Gastroesophageal sphincter (tissue), 4 donors: ENCODE data around the gene CHCHD6. TPM values are rescaled to one million over a fixed set of nuclear protein-coding genes. Genes with fewer than 3 reads are reported as not detected.
A peak's percentile ranks its signal among the peaks of the same experiment; 100 is the strongest.

Experiments
- ATAC-seq: fragments of 150-250 bp; one replicate; pipeline ENCODE4 v1.9.1; 2016; ENCODE audit warnings: mild to moderate bottlenecking, moderate library complexity
- H3K27ac ChIP-seq, 4 donors: fragments of 200-600 bp; sonication (generic) in 3 of 4; 1 replicate in 3 of 4; 2 replicates in 1 of 4; pipeline ENCODE4 v1.5.1; 2016 to 2019
- H3K27me3 ChIP-seq: fragments of 200-600 bp; sonication (generic); one replicate; pipeline ENCODE4 v1.5.1; 2019
- H3K36me3 ChIP-seq, 2 donors: fragments of 200-600 bp; sonication (generic); one replicate each; pipeline ENCODE4 v1.5.1; 2019; ENCODE audit warnings: control low read depth in 1 of 2
- H3K4me1 ChIP-seq, 3 donors: fragments of 200-600 bp; sonication (generic); 1 replicate in 2 of 3; 2 replicates in 1 of 3; pipeline ENCODE4 v1.5.1; 2016 to 2019; ENCODE audit warnings: control low read depth in 2 of 3
- H3K4me3 ChIP-seq, 2 donors: fragments of 200-600 bp; sonication (generic); one replicate each; pipeline ENCODE4 v1.5.1; 2019; ENCODE audit warnings: mild to moderate bottlenecking in 1 of 2, moderate library complexity in 1 of 2
- H3K9me3 ChIP-seq, 3 donors: fragments of 200-600 bp; sonication (generic); one replicate each; pipeline ENCODE4 v1.5.1; 2017 to 2019; ENCODE audit warnings: control low read depth in 2 of 3
- EP300 ChIP-seq: sonication (generic); formaldehyde crosslinking; IDR thresholded peaks from one replicate; pipeline ENCODE4 v1.6.1; 2017; ENCODE audit warnings: antibody characterized with exemption, mild to moderate bottlenecking
- POLR2A ChIP-seq, 2 donors: fragments of 450-650 bp; IDR thresholded peaks; one replicate each; pipeline ENCODE4 v1.6.1; 2017; ENCODE audit warnings: antibody characterized with exemption in 2 of 2, mild to moderate bottlenecking in 2 of 2, moderate library complexity in 1 of 2
- POLR2AphosphoS5 ChIP-seq: sonication (generic); formaldehyde crosslinking; IDR thresholded peaks from one replicate; pipeline ENCODE4 v1.6.1; 2017; ENCODE audit warnings: antibody characterized with exemption
- WGBS, 2 donors: methylation state at CpG; one replicate each; pipeline ENCODE4 v1.1.5; 2018; ENCODE audit warnings: low coverage in 1 of 2; 5-methylcytosine and 5-hydroxymethylcytosine counted together
- total RNA-seq, 4 donors: library from RNA; depleted of rRNA; stranded (reverse); fragments of >200 nt; gene quantifications; one replicate each; pipeline ENCODE4 v1.1.0, GENCODE V29; 2016
- TF ChIP-seq, protein P1 (sequence below), 4 experiments: fragments of 200-600 bp in 2 of 4; fragments of 450-650 bp in 2 of 4; sonication (generic) in 1 of 4; IDR thresholded peaks; one replicate each; pipeline ENCODE4 v1.5.1; 2017 to 2019; ENCODE audit warnings: antibody characterized with exemption in 4 of 4, mild to moderate bottlenecking in 2 of 4, moderate library complexity in 2 of 4

Gene CHCHD6
- total RNA-seq, 4 donors from 2014 or later: 8.5 to 37.2 (median 15.2) TPM

DNA sequence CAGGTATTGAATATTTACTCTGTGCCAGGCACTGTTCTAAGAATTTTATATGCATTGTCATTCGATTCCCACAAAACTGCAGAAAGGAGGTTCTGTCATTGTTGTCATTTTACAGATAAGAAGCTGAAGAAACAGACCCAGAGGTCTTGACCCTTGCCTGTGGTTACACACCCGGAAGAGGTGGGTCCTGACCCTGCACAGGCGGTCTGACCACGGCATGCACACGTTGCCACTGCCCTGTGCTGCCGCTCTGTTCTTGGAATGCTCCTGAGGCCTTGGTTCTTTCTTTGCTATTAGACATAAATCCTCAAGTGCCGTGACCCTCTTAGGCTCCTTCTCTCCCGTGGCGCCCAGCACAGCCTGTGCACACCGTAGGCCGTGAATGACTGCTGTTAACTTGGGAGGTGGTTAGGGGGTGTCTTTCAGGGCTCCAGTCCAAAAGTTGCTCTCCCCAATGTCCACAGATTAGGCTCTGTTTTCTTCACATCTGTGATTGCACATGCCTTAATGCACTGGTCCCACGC is 204.8 kb downstream of the CHCHD6 start:
- no peak for ATAC-seq
- TF ChIP-seq POLR2AphosphoS5 (no peak), EP300 (no peak), POLR2A (IDR thresholded peaks at IDR 0.05) (no peak)
- TF ChIP-seq, protein P1, sequence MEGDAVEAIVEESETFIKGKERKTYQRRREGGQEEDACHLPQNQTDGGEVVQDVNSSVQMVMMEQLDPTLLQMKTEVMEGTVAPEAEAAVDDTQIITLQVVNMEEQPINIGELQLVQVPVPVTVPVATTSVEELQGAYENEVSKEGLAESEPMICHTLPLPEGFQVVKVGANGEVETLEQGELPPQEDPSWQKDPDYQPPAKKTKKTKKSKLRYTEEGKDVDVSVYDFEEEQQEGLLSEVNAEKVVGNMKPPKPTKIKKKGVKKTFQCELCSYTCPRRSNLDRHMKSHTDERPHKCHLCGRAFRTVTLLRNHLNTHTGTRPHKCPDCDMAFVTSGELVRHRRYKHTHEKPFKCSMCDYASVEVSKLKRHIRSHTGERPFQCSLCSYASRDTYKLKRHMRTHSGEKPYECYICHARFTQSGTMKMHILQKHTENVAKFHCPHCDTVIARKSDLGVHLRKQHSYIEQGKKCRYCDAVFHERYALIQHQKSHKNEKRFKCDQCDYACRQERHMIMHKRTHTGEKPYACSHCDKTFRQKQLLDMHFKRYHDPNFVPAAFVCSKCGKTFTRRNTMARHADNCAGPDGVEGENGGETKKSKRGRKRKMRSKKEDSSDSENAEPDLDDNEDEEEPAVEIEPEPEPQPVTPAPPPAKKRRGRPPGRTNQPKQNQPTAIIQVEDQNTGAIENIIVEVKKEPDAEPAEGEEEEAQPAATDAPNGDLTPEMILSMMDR (IDR thresholded peaks at IDR 0.05): no peak
- Histone ChIP-seq H3K27me3 (no peaks in the 10 kb centered on the region), H3K4me3 (no peak overlapping the region), H3K27ac (no peak overlapping the region), H3K9me3 (no peaks in the 10 kb centered on the region), H3K36me3 (no peaks in the 10 kb centered on the region), H3K4me1 (peaks cover 0 to 6% (median 0%) of the 10 kb centered on the region in 3 donors)
- 86 to 88% methylated on average over 7 to 12 of the region's 12 CpGs for WGBS, 2 donors

GRCh38 chr3:126910231-126910630 is 206.2 kb downstream of the CHCHD6 start:
- TF ChIP-seq, protein P1 (IDR thresholded peaks at IDR 0.05): no peak
- TF ChIP-seq EP300: no peak
- no peak for TF ChIP-seq POLR2AphosphoS5
- TF ChIP-seq POLR2A (IDR thresholded peaks at IDR 0.05): no peak
- H3K27me3 ChIP-seq: no peaks in the 10 kb centered on the region
- no peak overlapping the region for H3K27ac ChIP-seq
- 96 to 100% methylated on average over 2 to 3 of the region's 3 CpGs for WGBS, 2 donors
- ATAC-seq: no peak
- peaks cover 0 to 6% (median 0%) of the 10 kb centered on the region in 3 donors for H3K4me1 ChIP-seq
- H3K36me3 ChIP-seq: peaks cover 0 to 10% of the 10 kb centered on the region in 2 donors
- H3K9me3 ChIP-seq: no peaks in the 10 kb centered on the region
- H3K4me3 ChIP-seq: no peak overlapping the region

DNA sequence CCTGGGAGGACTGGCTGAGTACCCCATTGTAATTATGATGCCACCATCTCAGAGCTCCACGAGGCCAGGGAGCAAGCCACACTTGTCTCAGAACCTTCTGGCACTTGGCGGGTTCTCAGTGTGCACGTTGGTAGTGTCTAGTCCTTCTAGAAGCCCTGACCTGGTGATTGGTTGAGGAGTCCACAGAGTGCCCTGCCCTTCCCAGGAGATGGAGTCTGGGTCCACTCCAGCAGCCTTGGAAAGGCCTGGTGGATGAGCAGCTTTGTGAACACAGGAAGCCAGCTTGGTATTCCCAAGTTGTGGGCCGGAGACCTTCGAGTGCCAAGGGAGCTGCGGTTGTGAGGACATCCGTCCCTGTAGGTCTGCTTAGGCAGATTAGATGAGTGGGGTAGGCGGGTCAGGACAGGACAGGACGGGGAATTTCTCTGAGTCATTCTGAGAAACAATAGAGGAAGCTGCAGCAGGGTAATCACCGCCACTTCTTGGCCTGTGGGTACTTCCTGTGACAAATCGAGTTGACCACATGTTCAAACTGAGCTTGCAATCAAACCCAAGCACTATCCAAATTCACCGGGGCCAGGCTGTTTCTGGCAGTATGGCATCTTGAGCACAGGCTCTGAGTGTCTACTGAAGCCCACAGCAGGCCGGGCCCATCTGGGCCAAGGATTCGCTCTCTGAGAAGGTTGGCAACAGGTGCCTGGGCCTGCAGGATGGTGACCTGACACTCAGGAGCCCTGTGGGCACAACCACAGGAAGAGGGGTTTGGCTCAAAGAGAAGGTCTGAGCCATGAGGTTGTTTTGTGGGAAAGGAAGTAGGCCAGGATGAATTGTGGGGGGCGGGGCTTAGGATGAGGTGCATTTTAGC is 207.4 kb downstream of the CHCHD6 start:
- TF ChIP-seq, protein P1 (IDR thresholded peaks at IDR 0.05): no peak
- no peak for TF ChIP-seq EP300
- TF ChIP-seq POLR2A (IDR thresholded peaks at IDR 0.05): no peak
- TF ChIP-seq POLR2AphosphoS5: no peak
- ATAC-seq: peak; percentile 85
- Histone ChIP-seq H3K27me3 (no peaks in the 10 kb centered on the region), H3K36me3 (peaks cover 0 to 18% of the 10 kb centered on the region in 2 donors), H3K9me3 (no peaks in the 10 kb centered on the region), H3K27ac (no peak overlapping the region), H3K4me1 (peaks cover 0 to 6% (median 0%) of the 10 kb centered on the region in 3 donors), H3K4me3 (no peak overlapping the region)
- WGBS, 2 donors: 70 to 90% methylated on average over 2 of the region's 15 CpGs

DNA sequence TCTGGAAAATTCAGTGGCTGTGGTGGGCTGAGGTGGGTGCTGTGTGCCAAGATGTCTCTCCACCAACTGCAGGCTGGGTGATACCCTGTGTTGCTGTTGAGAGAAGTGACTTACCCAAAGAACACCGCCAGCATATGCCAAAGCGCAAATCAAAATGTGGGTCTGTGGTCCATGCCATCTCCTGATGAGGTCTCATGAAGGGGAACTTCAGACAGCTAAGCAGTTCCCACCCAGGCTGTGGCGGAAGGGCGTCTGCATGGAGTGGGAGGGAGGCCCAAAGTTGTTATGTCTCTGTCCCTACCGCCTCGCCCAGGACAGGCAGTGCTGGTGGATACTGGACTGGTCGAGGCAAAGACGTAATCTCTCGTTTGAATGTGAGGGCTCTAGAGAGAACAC is 208.0 kb downstream of the CHCHD6 start:
- Histone ChIP-seq H3K4me1 (peaks cover 0 to 6% (median 0%) of the 10 kb centered on the region in 3 donors), H3K9me3 (no peaks in the 10 kb centered on the region), H3K36me3 (peaks cover 0 to 23% of the 10 kb centered on the region in 2 donors), H3K27ac (no peak overlapping the region), H3K4me3 (no peak overlapping the region), H3K27me3 (no peaks in the 10 kb centered on the region)
- WGBS, 2 donors: 100% methylated on average over 2 of the region's 9 CpGs; no CpG with 5 or more reads in 1 of the 2 donors
- TF ChIP-seq, protein P1 (IDR thresholded peaks at IDR 0.05): no peak
- TF ChIP-seq EP300 (no peak), POLR2AphosphoS5 (no peak), POLR2A (IDR thresholded peaks at IDR 0.05) (no peak)
- no peak for ATAC-seq
